Tongue (tissue), 2 donors: ENCODE data around the gene TADA1. TPM values are rescaled to one million over a fixed set of nuclear protein-coding genes. Genes with fewer than 3 reads are reported as not detected.
A peak's percentile ranks its signal among the peaks of the same experiment; 100 is the strongest.
"Not testable (repeated sequence)": the region's sequence is repeated elsewhere in the genome, so short reads cannot be mapped to it uniquely, and the experiment has no call there.

Experiments used
- DNase-seq: peaks from one replicate; pipeline ENCODE4 v3.0.0-alpha.2; 2015
- total RNA-seq: library from RNA; depleted of rRNA; stranded (reverse); fragments of >200 nt; gene quantifications from one replicate; pipeline ENCODE4 v1.2.3, GENCODE V29; 2014

The TADA1 gene
- total RNA-seq, 1 donor from 2014 or later, result 19.4 TPM

DNA sequence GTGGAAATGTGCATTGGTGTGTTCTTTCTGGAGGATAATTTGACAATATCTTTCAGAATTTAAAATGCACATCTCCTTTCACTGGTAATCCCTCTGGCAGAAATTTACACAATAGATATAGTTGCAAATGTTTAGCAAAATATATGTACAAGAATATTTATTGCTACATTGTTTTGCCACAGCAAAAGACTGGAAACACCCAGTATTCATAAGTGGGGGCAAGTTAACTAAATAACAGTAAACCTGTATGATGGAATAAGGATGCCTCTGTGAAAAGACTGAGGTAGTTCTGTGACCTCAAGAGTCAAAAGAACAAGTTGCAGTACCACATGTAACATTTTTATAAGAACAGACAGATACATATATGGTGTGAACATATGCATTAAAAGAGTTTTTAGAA lies 13.7 kb upstream of the TADA1 start:
- DNase-seq, result no peak

DNA sequence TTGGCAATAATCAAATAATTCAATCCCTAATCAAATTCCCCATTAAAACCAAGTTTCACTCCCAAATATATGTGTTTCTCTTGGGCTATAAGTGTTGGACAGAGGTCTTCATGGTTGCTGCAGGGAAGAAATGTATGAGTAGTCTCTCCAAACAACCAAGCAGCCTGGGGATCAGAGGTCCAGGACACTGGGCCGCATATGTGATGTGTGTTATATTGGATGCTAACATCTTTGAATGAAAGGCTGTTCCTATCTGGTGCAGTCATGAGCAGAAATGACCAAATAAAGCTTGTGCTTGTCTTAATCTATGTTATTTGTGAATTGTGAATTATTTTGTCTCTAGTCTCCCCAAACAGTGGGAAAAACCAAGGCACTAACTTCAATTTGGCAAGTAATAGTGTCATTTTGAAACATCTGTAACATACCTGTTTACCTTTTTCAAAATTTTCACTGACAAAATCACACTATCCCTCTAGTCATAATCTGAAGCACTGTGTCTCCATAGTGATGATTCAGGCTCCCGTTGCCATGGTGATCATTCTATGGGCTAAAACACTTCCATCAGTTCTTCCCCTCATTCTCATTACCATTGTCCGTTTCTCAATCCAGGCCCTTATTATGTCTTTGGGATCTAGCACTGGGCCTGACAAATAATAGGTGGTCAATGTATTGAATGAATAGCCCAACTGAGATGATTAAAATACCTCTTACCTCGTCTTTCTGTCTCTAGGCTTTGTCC lies 12.5 kb upstream of the TADA1 start:
- DNase-seq, result no peak

DNA sequence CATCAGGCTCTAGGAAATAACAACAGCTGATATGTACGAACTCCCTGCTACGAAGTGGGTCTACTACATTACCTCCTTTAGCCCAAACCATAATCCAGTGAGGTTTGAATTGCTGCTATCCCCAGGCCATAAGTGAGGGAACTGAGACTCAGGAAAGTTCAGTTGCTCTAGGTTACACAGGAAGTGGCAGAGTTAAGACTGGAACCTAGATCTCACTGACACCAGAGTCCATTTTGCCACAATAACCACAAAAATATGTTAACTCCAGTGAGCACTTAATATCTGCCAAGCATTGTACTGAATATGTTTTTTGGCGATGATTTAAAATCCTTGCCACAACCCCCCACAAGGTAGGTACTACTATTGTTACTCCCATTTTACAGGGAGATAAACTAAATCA lies 8.9 kb upstream of the TADA1 start:
- no peak for DNase-seq

DNA sequence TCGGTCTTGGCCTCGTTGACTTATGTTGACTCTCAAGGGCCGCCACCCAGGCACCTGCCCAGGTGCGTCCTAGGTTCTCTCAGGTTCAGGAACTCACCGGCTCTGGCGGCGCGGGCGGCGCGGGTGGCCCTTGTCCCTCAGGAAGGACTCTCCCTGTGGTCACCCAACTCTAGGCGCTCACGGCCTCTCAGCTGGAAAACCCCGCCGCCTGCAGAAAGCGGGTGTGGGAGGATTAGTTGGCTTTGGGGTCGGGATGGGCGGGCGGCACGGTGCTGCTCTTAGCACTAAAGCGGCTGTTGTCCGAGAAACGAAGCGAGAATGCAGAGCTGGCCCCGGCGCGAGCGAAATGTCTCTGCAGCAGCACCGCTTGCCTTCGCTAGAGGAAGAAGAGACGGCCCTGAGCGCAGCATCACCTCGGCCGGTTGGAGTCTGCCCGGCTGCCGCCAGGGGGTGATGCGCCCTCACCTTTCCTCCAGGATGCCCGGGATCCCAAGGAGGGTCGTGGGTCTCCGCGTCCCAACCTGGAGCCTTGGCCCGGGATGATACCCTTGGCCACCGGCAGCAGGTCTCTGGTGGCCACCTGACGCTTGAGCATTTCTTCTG lies 8.1 kb upstream of the TADA1 start:
- peak; percentile 71 for DNase-seq

DNA sequence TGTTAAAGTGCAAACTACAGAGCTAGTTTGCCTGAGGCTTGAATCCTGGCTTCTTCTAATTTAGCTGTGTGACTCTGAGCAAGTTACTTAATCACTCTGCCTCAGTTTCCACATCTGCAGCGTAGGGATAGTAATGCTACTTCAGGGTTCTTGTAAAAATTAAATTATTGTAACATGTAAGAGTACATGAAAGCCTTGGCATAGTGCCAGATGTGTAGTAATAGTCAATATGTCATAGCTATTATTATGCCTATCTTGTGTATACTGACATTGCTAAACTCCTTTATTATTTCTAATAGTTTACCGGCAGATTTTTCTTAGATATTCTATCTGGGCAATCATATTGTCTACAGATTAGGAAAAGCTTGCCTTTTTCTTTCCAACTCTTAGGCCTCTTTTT lies 6.8 kb upstream of the TADA1 start:
- DNase-seq, result no peak

GRCh38 chr1:166878173-166878917 lies 2.3 kb upstream of the TADA1 start:
- DNase-seq, result not testable (repeated sequence)

DNA sequence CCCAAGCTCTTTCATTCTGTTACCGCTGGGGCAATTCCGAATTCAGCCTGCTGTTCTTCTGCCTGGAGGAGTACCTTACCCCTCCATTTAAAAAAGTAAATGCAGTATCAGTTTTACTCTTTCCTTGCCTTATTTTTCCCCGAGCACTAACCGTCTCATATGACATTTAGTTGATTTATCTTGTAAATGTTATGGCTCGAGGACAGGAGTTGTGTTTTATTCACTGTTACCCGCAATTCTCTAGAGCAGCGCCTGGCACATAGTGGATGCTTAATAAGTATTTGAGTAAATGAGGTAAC lies 425 bp upstream of the TADA1 start:
- no peak for DNase-seq

GRCh38 chr1:166875302-166875733 lies 746 bp downstream of the TADA1 start:
- peak; percentile 27 for DNase-seq

- no peak for DNase-seq
Observed at GRCh38 chr1:166874464-166874863, 1.6 kb downstream of the TADA1 start.

GRCh38 chr1:166870584-166870983 lies 5.5 kb downstream of the TADA1 start:
- DNase-seq, result no peak

GRCh38 chr1:166869318-166870099 lies 6.6 kb downstream of the TADA1 start:
- no peak for DNase-seq

DNA sequence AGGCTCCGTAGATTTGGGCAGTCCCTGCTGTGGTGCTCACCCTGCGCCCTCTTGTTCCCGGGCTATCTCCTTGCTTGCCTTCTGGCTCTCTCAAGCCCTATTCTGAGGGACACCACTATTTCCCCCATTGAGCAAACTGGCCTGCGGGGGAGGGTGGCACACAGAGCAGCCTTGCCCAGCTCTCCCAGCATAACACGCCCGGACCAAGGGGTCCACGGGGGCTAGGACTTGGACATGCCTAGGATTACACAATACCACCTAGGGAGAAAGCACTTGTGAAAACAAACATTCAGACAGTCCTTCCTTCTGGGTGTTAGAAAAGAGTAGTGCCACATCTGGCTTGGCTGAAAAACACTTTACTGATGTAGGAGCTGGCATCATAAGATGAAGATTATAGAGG lies 7.4 kb downstream of the TADA1 start:
- no peak for DNase-seq

DNA sequence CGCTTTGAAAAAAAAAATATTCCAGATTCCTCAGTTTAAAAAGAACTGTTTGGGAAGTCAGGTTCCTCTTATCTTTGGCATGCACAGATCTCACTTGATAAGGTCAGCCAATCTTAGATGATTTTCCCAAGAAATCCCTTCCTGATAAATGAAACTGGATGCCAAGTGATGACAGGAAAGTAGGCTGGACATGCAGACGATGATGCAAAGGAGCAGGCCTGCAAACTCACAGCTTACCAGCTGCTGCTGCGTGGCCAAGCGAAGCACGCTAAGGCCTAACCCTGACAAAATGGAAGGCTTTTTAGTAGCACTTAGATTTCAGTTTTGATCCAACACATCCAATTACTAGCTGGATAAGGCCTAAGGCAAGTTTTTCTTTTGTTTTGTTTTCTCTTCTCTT lies 10.1 kb downstream of the TADA1 start:
- peak; percentile 35 for DNase-seq

- DNase-seq, result no peak
Observed at GRCh38 chr1:166859597-166859996, 16.5 kb downstream of the TADA1 start.

DNA sequence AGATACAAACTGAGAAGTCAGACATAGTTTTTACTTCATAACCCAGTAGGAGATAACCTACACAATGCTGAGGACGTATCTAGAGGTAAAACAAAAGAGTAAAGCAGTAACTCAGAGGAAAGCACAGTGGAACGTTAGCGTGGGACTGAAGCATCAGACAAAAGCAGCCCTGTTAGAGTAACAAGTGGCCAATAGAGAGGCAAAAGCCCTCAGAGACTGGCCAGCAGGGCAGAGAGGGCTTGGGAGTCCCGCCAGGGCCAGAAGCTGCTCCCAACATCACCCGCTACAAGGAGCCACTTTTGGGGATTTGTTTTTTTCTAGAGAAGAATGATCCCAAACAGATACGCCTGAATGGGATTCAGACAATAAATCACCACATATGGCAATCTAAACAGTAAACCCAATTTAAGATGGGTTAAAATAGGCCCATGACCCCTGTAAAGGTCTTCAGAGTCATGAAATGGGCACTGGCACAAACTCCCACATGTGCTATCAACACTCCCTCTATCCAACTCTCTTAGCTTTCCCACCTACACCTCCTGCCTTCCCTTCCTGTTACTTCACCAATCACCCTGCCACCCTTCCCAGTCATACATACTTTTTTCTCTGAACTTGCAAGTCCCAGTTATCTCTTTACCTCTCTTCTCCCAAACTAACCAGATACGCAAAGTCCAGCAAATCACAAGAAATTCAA lies 17.2 kb downstream of the TADA1 start:
- DNase-seq, result no peak

DNA sequence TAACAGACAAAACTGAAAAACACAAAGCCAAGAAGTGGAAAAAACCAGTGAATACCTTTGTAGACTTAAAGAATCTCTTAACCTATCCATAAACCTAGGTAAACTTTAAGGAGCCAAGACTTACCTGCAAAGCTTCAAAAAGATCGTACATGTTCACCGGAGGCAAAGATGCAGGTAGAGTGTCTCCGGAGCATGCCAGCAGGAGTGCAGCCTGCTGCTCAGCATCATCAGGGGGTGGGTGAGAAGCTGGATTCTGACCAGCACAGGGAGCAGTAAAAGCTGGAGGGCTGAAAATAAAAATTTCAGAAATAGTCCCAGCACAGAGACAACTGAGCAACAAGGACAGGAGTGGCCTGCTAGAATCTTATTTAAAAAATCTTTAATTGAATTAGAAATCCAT lies 18.1 kb downstream of the TADA1 start:
- DNase-seq, result no peak

DNA sequence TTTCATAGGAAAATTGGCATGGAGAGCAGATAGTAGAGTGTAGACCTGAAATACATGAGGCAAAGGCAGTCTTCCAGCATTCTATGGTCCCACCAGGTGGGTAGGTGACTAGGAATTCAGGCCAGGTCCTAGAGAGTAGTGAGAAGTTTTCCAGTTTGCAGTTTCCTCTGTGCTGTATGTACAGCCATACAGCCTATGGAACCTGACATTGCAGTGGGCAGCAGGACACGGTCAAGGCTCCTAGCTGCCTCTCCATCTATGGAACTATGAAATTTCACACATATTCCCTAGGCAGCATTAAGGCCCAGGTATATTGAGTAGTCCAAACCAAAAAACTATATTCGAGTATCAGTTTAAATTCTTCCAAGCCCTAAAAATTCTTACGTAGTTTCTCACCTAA lies 20.5 kb downstream of the TADA1 start:
- DNase-seq, result no peak

- DNase-seq, result no peak
Observed at GRCh38 chr1:166852918-166853317, 23.1 kb downstream of the TADA1 start.

- DNase-seq, result no peak
Observed at GRCh38 chr1:166849135-166849534, 26.9 kb downstream of the TADA1 start.

DNA sequence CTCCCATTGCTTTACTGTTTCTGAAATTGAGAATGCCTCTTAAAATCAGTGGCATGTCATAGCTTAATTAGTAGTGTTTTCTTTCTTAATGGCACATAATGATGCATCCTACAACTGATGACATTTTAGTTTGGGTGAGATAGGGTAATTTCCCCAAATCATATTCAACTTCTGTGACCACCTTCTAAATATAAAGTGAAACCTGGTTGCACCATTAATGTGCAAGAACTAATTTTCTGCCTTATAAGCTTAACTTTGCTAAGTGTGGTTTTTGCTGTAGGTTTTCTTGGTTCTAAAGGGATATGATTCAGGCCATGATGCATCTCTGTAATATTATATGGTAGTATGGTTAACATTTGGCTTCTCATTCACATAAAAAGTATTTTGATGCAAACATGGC lies 27.9 kb downstream of the TADA1 start:
- DNase-seq, result no peak

DNA sequence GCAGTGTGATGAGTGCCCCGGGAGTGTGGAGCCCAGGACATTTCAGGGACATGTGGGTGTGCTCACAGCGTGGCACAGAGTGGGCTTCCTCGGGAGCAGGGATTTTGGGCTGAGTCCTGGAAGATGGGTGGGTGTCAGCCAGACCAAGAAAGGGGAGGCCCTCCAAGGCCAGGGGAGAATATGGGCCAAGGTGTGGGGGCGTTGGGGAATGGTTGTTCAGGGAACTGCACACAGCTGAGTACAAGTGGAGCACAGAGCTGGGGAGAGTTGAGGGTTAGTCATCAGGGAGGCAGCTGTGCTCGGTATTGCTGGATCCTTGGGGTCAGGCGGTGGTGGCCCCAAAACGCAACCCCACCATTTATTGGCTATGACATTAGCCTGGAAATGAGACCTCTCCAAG lies 31.3 kb downstream of the TADA1 start:
- DNase-seq, result no peak
